COLO668 (cell line): ENCODE measurements around the gene CCDC120.

Source experiments
- DNase-seq: peaks from one replicate; lab custom pipeline; 2025; ENCODE audit not compliant: unreplicated experiment; lab: John Stamatoyannopoulos, UW

The CCDC120 gene

GRCh38 chrX:49100704-49101628, 42.2 kb downstream of the CCDC120 start:
- DNase-seq: peak; percentile 95

- DNase-seq: peak; percentile 33
These were observed 42.8 kb downstream of the CCDC120 start for GRCh38 chrX:49101629-49101984.

DNA sequence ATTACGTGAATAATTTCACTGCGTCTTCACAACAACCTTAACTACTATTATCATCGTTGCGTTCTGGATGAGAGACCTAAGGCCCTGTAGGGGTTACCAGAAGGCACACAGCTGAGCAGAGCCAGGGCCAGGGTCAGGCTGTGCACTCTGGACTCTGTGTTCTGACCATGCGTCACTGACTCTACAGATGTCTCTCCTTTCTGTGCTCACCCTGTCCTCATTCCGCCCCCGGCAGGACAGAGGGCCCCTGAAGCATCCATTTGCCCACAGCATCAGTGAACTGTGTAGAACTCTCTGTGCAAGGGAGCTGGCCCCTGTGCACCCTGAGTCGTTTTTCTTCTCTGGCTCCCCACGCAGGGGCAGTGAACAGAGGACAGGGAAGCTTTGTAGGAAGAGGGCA, 43.4 kb downstream of the CCDC120 start:
- DNase-seq: no peak

DNA sequence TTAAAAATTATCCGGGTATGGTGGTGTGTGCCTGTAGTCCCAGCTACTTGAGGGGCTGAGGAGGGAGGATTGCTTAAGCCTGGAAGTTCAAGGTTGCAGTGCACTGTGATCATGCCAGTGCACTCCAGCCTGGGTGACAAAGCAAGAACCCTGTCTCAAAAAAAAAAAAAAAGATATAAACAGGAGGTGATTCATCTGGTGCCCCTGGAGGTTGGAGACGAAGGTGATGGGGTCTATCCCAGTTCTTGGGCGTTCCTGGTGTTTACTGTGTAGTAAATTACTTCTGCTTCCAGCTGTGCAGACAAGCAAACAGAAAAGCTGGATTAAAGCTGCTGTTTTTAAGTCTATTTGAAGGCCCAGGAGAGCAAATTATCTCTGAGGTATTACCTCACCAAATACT, 44.8 kb downstream of the CCDC120 start:
- no peak for DNase-seq

GRCh38 chrX:49106296-49106695, 47.5 kb downstream of the CCDC120 start:
- DNase-seq: no peak

DNA sequence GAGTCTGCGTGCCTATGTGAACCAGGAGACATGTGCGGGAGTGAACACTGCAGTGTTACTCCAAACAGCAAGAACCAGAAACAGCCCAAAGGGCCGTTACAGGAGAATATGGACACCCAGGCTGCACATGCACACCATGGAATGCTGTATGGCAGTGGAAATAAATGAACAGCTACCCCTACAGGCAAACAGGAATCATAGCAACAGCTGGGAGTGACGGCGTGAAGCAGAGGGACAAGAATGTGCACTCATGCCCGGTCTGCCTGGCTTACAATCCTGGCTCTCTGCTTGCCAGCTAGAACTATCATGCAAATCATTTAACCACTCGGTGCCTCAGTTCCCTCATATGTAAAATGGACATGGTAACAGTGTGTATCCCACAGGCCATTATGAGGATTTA, 48.1 kb downstream of the CCDC120 start:
- peak; percentile 17 for DNase-seq

DNA sequence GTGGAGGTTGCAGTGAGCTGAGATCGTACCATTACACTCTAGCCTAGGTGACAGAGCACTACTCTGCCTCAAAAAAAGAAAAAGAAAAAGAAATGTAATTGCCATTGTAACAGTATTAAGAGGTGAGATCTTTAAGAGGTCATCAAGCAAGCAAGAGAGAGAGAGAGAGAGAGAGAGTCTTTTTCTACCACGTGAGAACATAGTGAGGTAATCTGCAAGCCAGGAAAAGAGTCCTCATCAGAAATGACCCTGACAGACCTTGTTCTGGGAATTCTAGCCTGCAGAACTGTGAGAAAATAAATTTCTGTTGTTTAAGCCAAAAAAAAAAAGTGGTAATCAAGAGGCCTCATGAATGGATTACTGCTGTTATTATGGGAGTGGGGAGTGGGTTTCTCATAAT, 49.8 kb downstream of the CCDC120 start:
- DNase-seq: no peak

- no peak for DNase-seq
These were observed 51.6 kb downstream of the CCDC120 start for GRCh38 chrX:49110417-49110816.

DNA sequence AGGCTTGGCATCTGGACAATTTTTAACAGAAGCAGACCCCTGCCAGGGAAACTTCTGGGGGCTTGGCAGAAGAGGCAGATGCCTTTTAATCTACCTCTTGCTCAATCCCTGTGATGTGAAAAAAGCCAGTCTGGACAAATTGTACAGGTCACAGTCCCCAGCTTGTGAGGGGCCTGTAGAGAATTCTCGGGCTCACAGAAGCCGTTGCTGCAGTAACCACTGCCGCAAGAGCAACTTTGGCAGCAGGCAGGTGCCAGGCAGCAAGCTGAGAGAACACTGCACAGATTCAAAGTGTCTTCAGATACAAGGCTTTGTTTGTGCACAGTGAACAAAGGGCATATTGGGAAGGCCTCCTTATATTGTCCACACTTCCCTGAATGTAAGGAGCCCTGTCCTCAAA, 53.0 kb downstream of the CCDC120 start:
- DNase-seq: no peak

DNA sequence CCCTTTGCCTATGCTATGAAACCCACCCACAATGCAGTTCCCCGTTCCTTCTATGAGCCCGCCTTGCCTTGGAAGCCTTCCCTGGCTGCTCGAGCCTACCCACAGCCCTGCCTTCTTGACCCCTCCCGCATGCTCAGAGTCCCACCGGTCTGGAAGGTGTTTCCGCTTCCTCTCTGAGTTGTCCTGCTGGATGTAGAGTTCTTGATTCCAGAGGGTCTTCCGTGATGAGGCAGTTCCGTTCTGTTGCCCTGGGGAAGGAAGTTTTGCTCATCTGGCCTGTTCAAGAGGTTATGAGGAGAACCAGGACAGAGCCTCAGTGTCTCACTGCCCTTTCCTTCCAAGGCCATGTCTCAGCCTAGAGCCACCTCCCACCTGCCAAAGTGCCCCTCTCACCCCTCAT, 57.3 kb downstream of the CCDC120 start:
- no peak for DNase-seq

- DNase-seq: no peak
These were observed 57.9 kb downstream of the CCDC120 start for GRCh38 chrX:49116716-49117115.

DNA sequence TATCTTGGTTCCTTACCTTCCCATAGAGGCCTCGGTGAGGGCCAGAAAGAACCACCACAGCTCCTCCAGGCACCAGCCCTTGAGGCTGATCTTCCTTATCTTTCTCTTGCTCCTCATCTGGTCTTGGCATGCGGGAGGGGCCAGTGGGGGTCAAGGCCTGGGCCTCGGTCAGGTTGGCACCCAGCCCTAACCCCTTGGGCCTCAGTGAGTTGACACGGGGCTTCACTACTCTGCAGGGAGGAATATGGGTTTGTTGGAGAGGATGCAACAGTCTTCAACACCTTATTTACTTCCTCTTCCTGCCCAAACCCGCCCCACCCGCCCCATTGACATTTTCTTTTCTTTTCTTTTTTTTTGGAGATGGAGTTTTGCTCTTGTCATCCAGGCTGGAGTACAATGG, 58.8 kb downstream of the CCDC120 start:
- no peak for DNase-seq
